GM19023 (cell line): ENCODE results near the gene ACO2.
A peak's percentile ranks its signal among the peaks of the same experiment; 100 is the strongest.
"Not testable (repeated sequence)": the region's sequence is repeated elsewhere in the genome, so short reads cannot be mapped to it uniquely, and the experiment has no call there.

Experiments
- ATAC-seq: cut with Tn5 transposase; IDR thresholded peaks from one replicate; pipeline ENCODE4 v1.9.1; 2021; ENCODE audit warnings: mild to moderate bottlenecking, moderate library complexity; ENCODE audit not compliant: unreplicated experiment

The ACO2 gene

GRCh38 chr22:41447435-41448188 is 21.3 kb upstream of the ACO2 start:
- no peak for ATAC-seq

GRCh38 chr22:41448189-41448808 is 20.6 kb upstream of the ACO2 start:
- ATAC-seq: peak; percentile 51

- ATAC-seq: no peak
Observed at GRCh38 chr22:41458161-41458728, 10.7 kb upstream of the ACO2 start.

GRCh38 chr22:41459431-41459830 is 9.5 kb upstream of the ACO2 start:
- ATAC-seq: no peak

- not testable (repeated sequence) for ATAC-seq
Observed at GRCh38 chr22:41460071-41460470, 8.8 kb upstream of the ACO2 start.

- ATAC-seq: no peak
Observed at GRCh38 chr22:41461901-41462300, 7.0 kb upstream of the ACO2 start.

- peak; percentile 17 for ATAC-seq
Observed at GRCh38 chr22:41469218-41469851, 418 bp downstream of the ACO2 start.

GRCh38 chr22:41470886-41471285 is 2.0 kb downstream of the ACO2 start:
- ATAC-seq: no peak

- ATAC-seq: no peak
Observed at GRCh38 chr22:41471568-41471967, 2.7 kb downstream of the ACO2 start.

- no peak for ATAC-seq
Observed at GRCh38 chr22:41474872-41475451, 6.0 kb downstream of the ACO2 start.

- no peak for ATAC-seq
Observed at GRCh38 chr22:41478473-41478872, 9.6 kb downstream of the ACO2 start.

- ATAC-seq: no peak
Observed at GRCh38 chr22:41478891-41479521, 10.1 kb downstream of the ACO2 start.

GRCh38 chr22:41479671-41480396 is 10.9 kb downstream of the ACO2 start:
- ATAC-seq: no peak

- no peak for ATAC-seq
Observed at GRCh38 chr22:41480397-41480735, 11.4 kb downstream of the ACO2 start.

- ATAC-seq: no peak
Observed at GRCh38 chr22:41481131-41481830, 12.4 kb downstream of the ACO2 start.

- ATAC-seq: no peak
Observed at GRCh38 chr22:41481925-41482318, 13.0 kb downstream of the ACO2 start.

- no peak for ATAC-seq
Observed at GRCh38 chr22:41482319-41482935, 13.5 kb downstream of the ACO2 start.

GRCh38 chr22:41485033-41485432 is 16.1 kb downstream of the ACO2 start:
- no peak for ATAC-seq
